GM23338 (cell line): ENCODE data around the gene DNAJB13. TPM values are rescaled to one million over a fixed set of nuclear protein-coding genes. Genes with fewer than 3 reads are reported as not detected.

ENCODE experiments used
- ATAC-seq: fragments of 200-7000 bp; cut with Tn5 transposase; 3 replicates; pipeline ENCODE4 v1.9.1; 2020
- DNase-seq: peaks from one replicate; pipeline ENCODE4 v3.0.0-alpha.2; 2015; ENCODE audit warnings: low spot score
- H2AFZ ChIP-seq: fragments of 200-600 bp; sonication (generic); 2 replicates; pipeline ENCODE4 v1.8.0; 2016; ENCODE audit warnings: antibody characterized with exemption, mild to moderate bottlenecking, moderate library complexity
- H3F3A ChIP-seq: fragments of 200-600 bp; sonication (generic); replicated peaks from 2 replicates; pipeline ENCODE4 v1.8.0; 2017; ENCODE audit warnings: antibody characterized with exemption, mixed run types, low read depth
- H3K27ac ChIP-seq: fragments of 200-600 bp; sonication (generic); 2 replicates; pipeline ENCODE4 v1.6.1; 2016; ENCODE audit warnings: low read depth
- H3K27me3 ChIP-seq: fragments of 200-600 bp; sonication (generic); 2 replicates; pipeline ENCODE4 v1.8.0; 2016; ENCODE audit warnings: mild to moderate bottlenecking, mixed run types, moderate library complexity; ENCODE audit not compliant: insufficient read depth
- H3K36me3 ChIP-seq: fragments of 200-600 bp; sonication (generic); 2 replicates; pipeline ENCODE4 v1.8.0; 2016; ENCODE audit warnings: mild to moderate bottlenecking; ENCODE audit not compliant: insufficient read depth
- H3K4me1 ChIP-seq: fragments of 200-600 bp; sonication (generic); 2 replicates; pipeline ENCODE4 v1.8.0; 2016; ENCODE audit warnings: mild to moderate bottlenecking, moderate library complexity; ENCODE audit not compliant: insufficient read depth
- H3K4me2 ChIP-seq: fragments of 200-600 bp; sonication (generic); 2 replicates; pipeline ENCODE4 v1.7.1; 2017; ENCODE audit warnings: mixed run types
- H3K4me3 ChIP-seq: fragments of 200-600 bp; sonication (generic); 2 replicates; pipeline ENCODE4 v1.6.1; 2016; ENCODE audit warnings: mixed run types
- H3K79me2 ChIP-seq: fragments of 200-600 bp; sonication (generic); replicated peaks from 2 replicates; pipeline ENCODE4 v1.8.0; 2017; ENCODE audit warnings: mild to moderate bottlenecking; ENCODE audit not compliant: insufficient read depth
- H3K9me2 ChIP-seq: fragments of 200-600 bp; sonication (generic); 2 replicates; pipeline ENCODE4 v1.8.0; 2017; ENCODE audit not compliant: insufficient read depth
- H4K20me1 ChIP-seq: fragments of 200-600 bp; sonication (generic); replicated peaks from 2 replicates; pipeline ENCODE4 v1.8.0; 2017; ENCODE audit warnings: mild to moderate bottlenecking; ENCODE audit not compliant: insufficient read depth
- H3K27ac Mint-ChIP-seq: 2 replicates; pipeline ENCODE4 v1.8.0; 2020; ENCODE audit warnings: inconsistent platforms, mild to moderate bottlenecking, moderate library complexity, mixed read lengths
- H3K27me3 Mint-ChIP-seq: 3 replicates; pipeline ENCODE4 v1.8.0; 2022; ENCODE audit warnings: low read depth, mild to moderate bottlenecking, moderate library complexity, mixed read lengths, inconsistent platforms; ENCODE audit not compliant: insufficient read depth, poor library complexity
- H3K36me3 Mint-ChIP-seq: 3 replicates; pipeline ENCODE4 v1.8.0; 2021; ENCODE audit warnings: low read depth, mild to moderate bottlenecking, inconsistent platforms, moderate library complexity, mixed read lengths
- H3K4me1 Mint-ChIP-seq: 3 replicates; pipeline ENCODE4 v1.8.0; 2020; ENCODE audit warnings: mild to moderate bottlenecking, inconsistent platforms, mixed read lengths
- H3K4me3 Mint-ChIP-seq: 3 replicates; pipeline ENCODE4 v1.8.0; 2021; ENCODE audit warnings: moderate library complexity, mild to moderate bottlenecking, inconsistent platforms, mixed read lengths
- H3K9me3 Mint-ChIP-seq: 3 replicates; pipeline ENCODE4 v1.8.0; 2020; ENCODE audit warnings: moderate library complexity, mild to moderate bottlenecking, inconsistent platforms, mixed read lengths
- EZH2phosphoT487 ChIP-seq: fragments of 200-600 bp; sonication (generic); IDR thresholded peaks from one replicate; pipeline ENCODE4 v1.8.1; 2018; ENCODE audit warnings: antibody characterized with exemption; ENCODE audit not compliant: unreplicated experiment
- JUNB ChIP-seq: IDR thresholded peaks from one replicate; pipeline ENCODE4 v1.6.1; 2016; ENCODE audit warnings: antibody characterized with exemption; ENCODE audit not compliant: unreplicated experiment
- NANOG ChIP-seq: IDR thresholded peaks from 2 replicates; pipeline ENCODE4 v1.6.1; 2016; ENCODE audit warnings: antibody characterized with exemption, borderline replicate concordance
- POLR2AphosphoS5 ChIP-seq: IDR thresholded peaks from 2 replicates; pipeline ENCODE4 v1.6.1; 2016; ENCODE audit warnings: antibody characterized with exemption, low read depth
- STAT1 ChIP-seq: IDR thresholded peaks from one replicate; pipeline ENCODE4 v1.6.1; 2016; ENCODE audit warnings: antibody characterized with exemption; ENCODE audit not compliant: unreplicated experiment
- ZNF331 ChIP-seq: fragments of 250-450 bp; sonication (Bioruptor Pico); IDR thresholded peaks from 2 replicates; pipeline ENCODE4 v1.5.0; 2020; ENCODE audit warnings: low read depth, mild to moderate bottlenecking, moderate library complexity
- polyA plus RNA-seq: library from polyadenylated mRNA; unstranded; fragments of >200 nt; fragmentation: Nextera tagmentation; extraction: Ambion mirVana; gene quantifications from 2 replicates; pipeline ENCODE4 v1.2.1, GENCODE V29; 2016
- total RNA-seq: library from RNA; depleted of rRNA; stranded (reverse); fragments of >200 nt; shearing (Covaris generic); gene quantifications from 2 replicates; pipeline ENCODE4 v1.2.3, GENCODE V29; 2014
- TF ChIP-seq, protein P1 (sequence below), 2 experiments: fragments of 200-600 bp in 1 of 2; sonication (generic) in 1 of 2; conservative IDR thresholded peaks; 2 replicates each; pipeline versions ENCODE4 v1.5.1 to v1.6.1; 2016 to 2017; ENCODE audit warnings: antibody characterized with exemption in 2 of 2, low read depth in 2 of 2, mild to moderate bottlenecking in 2 of 2, moderate library complexity in 1 of 2
- TF ChIP-seq, protein P2 (sequence below): IDR thresholded peaks from one replicate; pipeline ENCODE4 v1.6.1; 2018; ENCODE audit warnings: antibody characterized with exemption; ENCODE audit not compliant: unreplicated experiment
- TF ChIP-seq, protein P3 (sequence below): IDR thresholded peaks from 2 replicates; pipeline ENCODE4 v1.6.1; 2016; ENCODE audit warnings: antibody characterized with exemption
- TF ChIP-seq, protein P4 (sequence below): fragments of 250-450 bp; sonication (Bioruptor Pico); IDR thresholded peaks from 2 replicates; pipeline ENCODE4 v1.5.0; 2020; ENCODE audit warnings: mild to moderate bottlenecking, moderate library complexity

Gene DNAJB13
- total and polyA plus RNA-seq, 2 experiments from 2014 or later = 0.14 to 0.32 TPM

DNA sequence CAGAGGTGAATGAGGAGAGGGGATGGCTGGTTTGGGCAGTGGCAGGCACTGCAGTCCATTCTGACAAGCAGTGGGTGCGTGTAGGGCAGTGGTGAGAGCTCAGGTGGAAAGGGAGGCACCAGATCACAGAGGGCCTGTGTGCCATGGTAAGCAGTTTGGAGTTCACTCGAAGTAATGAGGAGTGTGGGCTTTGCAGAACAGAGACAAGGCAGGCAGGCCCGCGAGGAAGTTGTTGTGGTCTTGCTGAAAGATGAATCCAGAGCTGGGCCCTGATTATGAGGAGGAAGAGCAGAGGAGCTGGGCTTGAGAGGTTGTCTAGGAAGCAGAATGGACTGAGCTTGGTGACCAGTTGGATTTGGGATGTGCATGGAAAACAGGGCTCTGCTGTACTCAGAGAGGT lies 1.6 kb upstream of the DNAJB13 start (continued):
- TF ChIP-seq, protein P1, sequence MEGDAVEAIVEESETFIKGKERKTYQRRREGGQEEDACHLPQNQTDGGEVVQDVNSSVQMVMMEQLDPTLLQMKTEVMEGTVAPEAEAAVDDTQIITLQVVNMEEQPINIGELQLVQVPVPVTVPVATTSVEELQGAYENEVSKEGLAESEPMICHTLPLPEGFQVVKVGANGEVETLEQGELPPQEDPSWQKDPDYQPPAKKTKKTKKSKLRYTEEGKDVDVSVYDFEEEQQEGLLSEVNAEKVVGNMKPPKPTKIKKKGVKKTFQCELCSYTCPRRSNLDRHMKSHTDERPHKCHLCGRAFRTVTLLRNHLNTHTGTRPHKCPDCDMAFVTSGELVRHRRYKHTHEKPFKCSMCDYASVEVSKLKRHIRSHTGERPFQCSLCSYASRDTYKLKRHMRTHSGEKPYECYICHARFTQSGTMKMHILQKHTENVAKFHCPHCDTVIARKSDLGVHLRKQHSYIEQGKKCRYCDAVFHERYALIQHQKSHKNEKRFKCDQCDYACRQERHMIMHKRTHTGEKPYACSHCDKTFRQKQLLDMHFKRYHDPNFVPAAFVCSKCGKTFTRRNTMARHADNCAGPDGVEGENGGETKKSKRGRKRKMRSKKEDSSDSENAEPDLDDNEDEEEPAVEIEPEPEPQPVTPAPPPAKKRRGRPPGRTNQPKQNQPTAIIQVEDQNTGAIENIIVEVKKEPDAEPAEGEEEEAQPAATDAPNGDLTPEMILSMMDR (conservative IDR thresholded peaks at IDR 0.05; ENCODE audit: low read depth in 2 of 2) = no peak
- TF ChIP-seq, protein P2, sequence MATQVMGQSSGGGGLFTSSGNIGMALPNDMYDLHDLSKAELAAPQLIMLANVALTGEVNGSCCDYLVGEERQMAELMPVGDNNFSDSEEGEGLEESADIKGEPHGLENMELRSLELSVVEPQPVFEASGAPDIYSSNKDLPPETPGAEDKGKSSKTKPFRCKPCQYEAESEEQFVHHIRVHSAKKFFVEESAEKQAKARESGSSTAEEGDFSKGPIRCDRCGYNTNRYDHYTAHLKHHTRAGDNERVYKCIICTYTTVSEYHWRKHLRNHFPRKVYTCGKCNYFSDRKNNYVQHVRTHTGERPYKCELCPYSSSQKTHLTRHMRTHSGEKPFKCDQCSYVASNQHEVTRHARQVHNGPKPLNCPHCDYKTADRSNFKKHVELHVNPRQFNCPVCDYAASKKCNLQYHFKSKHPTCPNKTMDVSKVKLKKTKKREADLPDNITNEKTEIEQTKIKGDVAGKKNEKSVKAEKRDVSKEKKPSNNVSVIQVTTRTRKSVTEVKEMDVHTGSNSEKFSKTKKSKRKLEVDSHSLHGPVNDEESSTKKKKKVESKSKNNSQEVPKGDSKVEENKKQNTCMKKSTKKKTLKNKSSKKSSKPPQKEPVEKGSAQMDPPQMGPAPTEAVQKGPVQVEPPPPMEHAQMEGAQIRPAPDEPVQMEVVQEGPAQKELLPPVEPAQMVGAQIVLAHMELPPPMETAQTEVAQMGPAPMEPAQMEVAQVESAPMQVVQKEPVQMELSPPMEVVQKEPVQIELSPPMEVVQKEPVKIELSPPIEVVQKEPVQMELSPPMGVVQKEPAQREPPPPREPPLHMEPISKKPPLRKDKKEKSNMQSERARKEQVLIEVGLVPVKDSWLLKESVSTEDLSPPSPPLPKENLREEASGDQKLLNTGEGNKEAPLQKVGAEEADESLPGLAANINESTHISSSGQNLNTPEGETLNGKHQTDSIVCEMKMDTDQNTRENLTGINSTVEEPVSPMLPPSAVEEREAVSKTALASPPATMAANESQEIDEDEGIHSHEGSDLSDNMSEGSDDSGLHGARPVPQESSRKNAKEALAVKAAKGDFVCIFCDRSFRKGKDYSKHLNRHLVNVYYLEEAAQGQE = no peak
- TF ChIP-seq JUNB (no peak), STAT1 (no peak)
- TF ChIP-seq, protein P3, sequence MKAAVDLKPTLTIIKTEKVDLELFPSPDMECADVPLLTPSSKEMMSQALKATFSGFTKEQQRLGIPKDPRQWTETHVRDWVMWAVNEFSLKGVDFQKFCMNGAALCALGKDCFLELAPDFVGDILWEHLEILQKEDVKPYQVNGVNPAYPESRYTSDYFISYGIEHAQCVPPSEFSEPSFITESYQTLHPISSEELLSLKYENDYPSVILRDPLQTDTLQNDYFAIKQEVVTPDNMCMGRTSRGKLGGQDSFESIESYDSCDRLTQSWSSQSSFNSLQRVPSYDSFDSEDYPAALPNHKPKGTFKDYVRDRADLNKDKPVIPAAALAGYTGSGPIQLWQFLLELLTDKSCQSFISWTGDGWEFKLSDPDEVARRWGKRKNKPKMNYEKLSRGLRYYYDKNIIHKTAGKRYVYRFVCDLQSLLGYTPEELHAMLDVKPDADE = no peak

DNA sequence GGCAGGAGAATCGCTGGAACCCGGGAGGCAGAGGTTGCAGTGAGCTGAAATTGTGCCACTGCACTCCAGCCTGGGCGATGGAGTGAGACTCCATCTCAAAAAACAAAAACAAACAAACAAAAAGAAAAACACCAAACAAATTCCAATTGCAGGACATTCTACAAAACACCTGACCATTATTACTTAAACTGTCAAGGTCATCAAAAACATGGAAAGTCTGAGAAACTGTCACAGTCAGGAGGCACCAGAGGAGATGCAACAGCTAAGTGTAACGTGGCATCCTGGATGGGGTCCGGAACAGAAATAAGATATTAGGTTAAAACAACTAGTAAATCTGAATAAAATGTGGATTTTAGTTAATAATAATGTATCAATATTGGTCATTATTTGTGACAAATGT lies 914 bp upstream of the DNAJB13 start:
- H3K4me2 ChIP-seq = no peak overlapping the region
- no peak for TF ChIP-seq POLR2AphosphoS5
- TF ChIP-seq NANOG = no peak
- TF ChIP-seq ZNF331 = no peak
- TF ChIP-seq EZH2phosphoT487 = no peak
- TF ChIP-seq, protein P4, sequence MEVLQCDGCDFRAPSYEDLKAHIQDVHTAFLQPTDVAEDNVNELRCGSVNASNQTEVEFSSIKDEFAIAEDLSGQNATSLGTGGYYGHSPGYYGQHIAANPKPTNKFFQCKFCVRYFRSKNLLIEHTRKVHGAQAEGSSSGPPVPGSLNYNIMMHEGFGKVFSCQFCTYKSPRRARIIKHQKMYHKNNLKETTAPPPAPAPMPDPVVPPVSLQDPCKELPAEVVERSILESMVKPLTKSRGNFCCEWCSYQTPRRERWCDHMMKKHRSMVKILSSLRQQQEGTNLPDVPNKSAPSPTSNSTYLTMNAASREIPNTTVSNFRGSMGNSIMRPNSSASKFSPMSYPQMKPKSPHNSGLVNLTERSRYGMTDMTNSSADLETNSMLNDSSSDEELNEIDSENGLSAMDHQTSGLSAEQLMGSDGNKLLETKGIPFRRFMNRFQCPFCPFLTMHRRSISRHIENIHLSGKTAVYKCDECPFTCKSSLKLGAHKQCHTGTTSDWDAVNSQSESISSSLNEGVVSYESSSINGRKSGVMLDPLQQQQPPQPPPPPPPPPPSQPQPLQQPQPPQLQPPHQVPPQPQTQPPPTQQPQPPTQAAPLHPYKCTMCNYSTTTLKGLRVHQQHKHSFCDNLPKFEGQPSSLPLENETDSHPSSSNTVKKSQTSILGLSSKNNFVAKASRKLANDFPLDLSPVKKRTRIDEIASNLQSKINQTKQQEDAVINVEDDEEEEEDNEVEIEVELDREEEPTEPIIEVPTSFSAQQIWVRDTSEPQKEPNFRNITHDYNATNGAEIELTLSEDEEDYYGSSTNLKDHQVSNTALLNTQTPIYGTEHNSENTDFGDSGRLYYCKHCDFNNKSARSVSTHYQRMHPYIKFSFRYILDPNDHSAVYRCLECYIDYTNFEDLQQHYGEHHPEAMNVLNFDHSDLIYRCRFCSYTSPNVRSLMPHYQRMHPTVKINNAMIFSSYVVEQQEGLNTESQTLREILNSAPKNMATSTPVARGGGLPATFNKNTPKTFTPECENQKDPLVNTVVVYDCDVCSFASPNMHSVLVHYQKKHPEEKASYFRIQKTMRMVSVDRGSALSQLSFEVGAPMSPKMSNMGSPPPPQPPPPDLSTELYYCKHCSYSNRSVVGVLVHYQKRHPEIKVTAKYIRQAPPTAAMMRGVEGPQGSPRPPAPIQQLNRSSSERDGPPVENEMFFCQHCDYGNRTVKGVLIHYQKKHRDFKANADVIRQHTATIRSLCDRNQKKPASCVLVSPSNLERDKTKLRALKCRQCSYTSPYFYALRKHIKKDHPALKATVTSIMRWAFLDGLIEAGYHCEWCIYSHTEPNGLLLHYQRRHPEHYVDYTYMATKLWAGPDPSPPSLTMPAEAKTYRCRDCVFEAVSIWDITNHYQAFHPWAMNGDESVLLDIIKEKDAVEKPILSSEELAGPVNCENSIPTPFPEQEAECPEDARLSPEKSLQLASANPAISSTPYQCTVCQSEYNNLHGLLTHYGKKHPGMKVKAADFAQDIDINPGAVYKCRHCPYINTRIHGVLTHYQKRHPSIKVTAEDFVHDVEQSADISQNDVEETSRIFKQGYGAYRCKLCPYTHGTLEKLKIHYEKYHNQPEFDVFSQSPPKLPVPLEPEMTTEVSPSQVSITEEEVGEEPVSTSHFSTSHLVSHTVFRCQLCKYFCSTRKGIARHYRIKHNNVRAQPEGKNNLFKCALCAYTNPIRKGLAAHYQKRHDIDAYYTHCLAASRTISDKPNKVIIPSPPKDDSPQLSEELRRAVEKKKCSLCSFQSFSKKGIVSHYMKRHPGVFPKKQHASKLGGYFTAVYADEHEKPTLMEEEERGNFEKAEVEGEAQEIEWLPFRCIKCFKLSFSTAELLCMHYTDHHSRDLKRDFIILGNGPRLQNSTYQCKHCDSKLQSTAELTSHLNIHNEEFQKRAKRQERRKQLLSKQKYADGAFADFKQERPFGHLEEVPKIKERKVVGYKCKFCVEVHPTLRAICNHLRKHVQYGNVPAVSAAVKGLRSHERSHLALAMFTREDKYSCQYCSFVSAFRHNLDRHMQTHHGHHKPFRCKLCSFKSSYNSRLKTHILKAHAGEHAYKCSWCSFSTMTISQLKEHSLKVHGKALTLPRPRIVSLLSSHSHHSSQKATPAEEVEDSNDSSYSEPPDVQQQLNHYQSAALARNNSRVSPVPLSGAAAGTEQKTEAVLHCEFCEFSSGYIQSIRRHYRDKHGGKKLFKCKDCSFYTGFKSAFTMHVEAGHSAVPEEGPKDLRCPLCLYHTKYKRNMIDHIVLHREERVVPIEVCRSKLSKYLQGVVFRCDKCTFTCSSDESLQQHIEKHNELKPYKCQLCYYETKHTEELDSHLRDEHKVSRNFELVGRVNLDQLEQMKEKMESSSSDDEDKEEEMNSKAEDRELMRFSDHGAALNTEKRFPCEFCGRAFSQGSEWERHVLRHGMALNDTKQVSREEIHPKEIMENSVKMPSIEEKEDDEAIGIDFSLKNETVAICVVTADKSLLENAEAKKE = no peak
- Mint-ChIP-seq H3K27me3 (no peaks in the 10 kb centered on the region), H3K36me3 (no peaks in the 10 kb centered on the region), H3K9me3 (peaks cover 7% of the 10 kb centered on the region; the same call in 2 of the 3 replicates), H3K27ac (no peak overlapping the region), H3K4me1 (no peaks in the 10 kb centered on the region; the same call in 2 of the 3 replicates), H3K4me3 (no peak overlapping the region)
- no peak overlapping the region for H3K27ac ChIP-seq
- no peaks in the 10 kb centered on the region for H3K79me2 ChIP-seq
- no peak overlapping the region for H2AFZ ChIP-seq
- H3F3A ChIP-seq = no peaks in the 10 kb centered on the region
- no peak for ATAC-seq
- DNase-seq = no peak
- peaks cover 3% of the 10 kb centered on the region; the same call in 1 of the 2 replicates for H3K4me1 ChIP-seq
- H3K36me3 ChIP-seq = no peaks in the 10 kb centered on the region
- no peaks in the 10 kb centered on the region for H4K20me1 ChIP-seq
- H3K27me3 ChIP-seq = no peaks in the 10 kb centered on the region
- H3K9me2 ChIP-seq = no peaks in the 10 kb centered on the region
- H3K4me3 ChIP-seq = no peak overlapping the region
